Liver (tissue), 9 donors: ENCODE measurements around the gene ZMYND8. TPM values are rescaled to one million over a fixed set of nuclear protein-coding genes. Genes with fewer than 3 reads are reported as not detected.

Experiments
- DNase-seq: peaks from one replicate; pipeline ENCODE4 v3.0.0-alpha.2; 2017; ENCODE audit warnings: low spot score
- H3K27ac ChIP-seq, 2 donors: one replicate each; pipeline ENCODE4 v1.7.0; 2013; ENCODE audit warnings: inconsistent platforms in 2 of 2, low read length in 2 of 2, control low read depth in 1 of 2, low read depth in 1 of 2, mild to moderate bottlenecking in 1 of 2
- H3K27me3 ChIP-seq, 4 donors: one replicate each; pipeline versions ENCODE4 v1.6.1 to v1.7.0; 2013; ENCODE audit warnings: low read length in 3 of 4, inconsistent platforms in 1 of 4, mild to moderate bottlenecking in 1 of 4, moderate library complexity in 1 of 4; ENCODE audit not compliant: control insufficient read depth in 4 of 4, insufficient read depth in 4 of 4
- H3K36me3 ChIP-seq, 4 donors: one replicate each; pipeline versions ENCODE4 v1.6.1 to v1.7.0; 2013; ENCODE audit warnings: low read length in 3 of 4, mild to moderate bottlenecking in 3 of 4, low read depth in 1 of 4, moderate library complexity in 1 of 4; ENCODE audit not compliant: control insufficient read depth in 4 of 4, insufficient read depth in 3 of 4
- H3K4me1 ChIP-seq, 4 donors: one replicate each; pipeline versions ENCODE4 v1.6.1 to v1.7.0; 2013; ENCODE audit warnings: low read length in 3 of 4, mild to moderate bottlenecking in 3 of 4, moderate library complexity in 1 of 4; ENCODE audit not compliant: control insufficient read depth in 4 of 4, insufficient read depth in 4 of 4
- H3K4me3 ChIP-seq, 3 donors: one replicate each; pipeline versions ENCODE4 v1.6.1 to v1.7.0; 2013; ENCODE audit warnings: low read length in 3 of 3, control low read depth in 1 of 3, low read depth in 1 of 3, mild to moderate bottlenecking in 1 of 3
- H3K9ac ChIP-seq, 2 donors: one replicate each; pipeline ENCODE4 v1.7.0; 2013; ENCODE audit warnings: low read length in 2 of 2, mild to moderate bottlenecking in 2 of 2, moderate library complexity in 2 of 2, control low read depth in 1 of 2, low read depth in 1 of 2
- H3K9me3 ChIP-seq, 4 donors: one replicate each; pipeline versions ENCODE4 v1.6.1 to v1.7.0; 2013; ENCODE audit warnings: low read length in 3 of 4; ENCODE audit not compliant: control insufficient read depth in 4 of 4
- CTCF ChIP-seq: fragments of 150-350 bp; IDR thresholded peaks from 2 replicates; pipeline ENCODE4 v1.5.1; 2017; ENCODE audit warnings: improper control_type of control experiment, low read depth, low read length; ENCODE audit not compliant: missing input control
- EGR1 ChIP-seq, 2 donors: IDR thresholded peaks; 2 replicates each; pipeline ENCODE4 v1.6.1; 2016 to 2018; ENCODE audit warnings: antibody characterized with exemption in 2 of 2, low read depth in 2 of 2
- FOXA1 ChIP-seq: IDR thresholded peaks from 2 replicates; pipeline ENCODE4 v1.6.1; 2016; ENCODE audit warnings: antibody characterized with exemption
- FOXA2 ChIP-seq: IDR thresholded peaks from 2 replicates; pipeline ENCODE4 v1.6.1; 2016; ENCODE audit warnings: antibody characterized with exemption
- GABPA ChIP-seq, 2 donors: IDR thresholded peaks in 1 of 2; conservative IDR thresholded peaks in 1 of 2; 2 replicates each; pipeline ENCODE4 v1.6.1; 2016; ENCODE audit warnings: antibody characterized with exemption in 2 of 2, mild to moderate bottlenecking in 1 of 2, moderate library complexity in 1 of 2
- HNF4A ChIP-seq, 2 donors: conservative IDR thresholded peaks; 2 replicates each; pipeline ENCODE4 v1.6.1; 2016; ENCODE audit warnings: antibody characterized with exemption in 2 of 2, mild to moderate bottlenecking in 2 of 2
- HNF4G ChIP-seq: IDR thresholded peaks from 2 replicates; pipeline ENCODE4 v1.6.1; 2016; ENCODE audit warnings: antibody characterized with exemption
- JUND ChIP-seq, 2 donors: IDR thresholded peaks; 2 replicates each; pipeline ENCODE4 v1.6.1; 2016; ENCODE audit warnings: antibody characterized with exemption in 2 of 2
- MAX ChIP-seq: IDR thresholded peaks from 2 replicates; pipeline ENCODE4 v1.6.1; 2016; ENCODE audit warnings: antibody characterized with exemption
- NR2F2 ChIP-seq: IDR thresholded peaks from 2 replicates; pipeline ENCODE4 v1.6.1; 2016; ENCODE audit warnings: antibody characterized with exemption
- RAD21 ChIP-seq, 2 donors: IDR thresholded peaks; 2 replicates each; pipeline ENCODE4 v1.6.1; 2016; ENCODE audit warnings: antibody characterized with exemption in 2 of 2, mild to moderate bottlenecking in 2 of 2
- REST ChIP-seq: IDR thresholded peaks from 2 replicates; pipeline ENCODE4 v1.6.1; 2016; ENCODE audit warnings: antibody characterized with exemption, mild to moderate bottlenecking
- RXRA ChIP-seq, 2 donors: IDR thresholded peaks; 2 replicates each; pipeline ENCODE4 v1.6.1; 2017 to 2018; ENCODE audit warnings: antibody characterized with exemption in 2 of 2, mild to moderate bottlenecking in 1 of 2
- SP1 ChIP-seq: IDR thresholded peaks from 2 replicates; pipeline ENCODE4 v1.6.1; 2018; ENCODE audit warnings: antibody characterized with exemption, mild to moderate bottlenecking
- TAF1 ChIP-seq: conservative IDR thresholded peaks from 2 replicates; pipeline ENCODE4 v1.6.1; 2016; ENCODE audit warnings: antibody characterized with exemption, mild to moderate bottlenecking
- YY1 ChIP-seq: IDR thresholded peaks from 2 replicates; pipeline ENCODE4 v1.6.1; 2016; ENCODE audit warnings: antibody characterized with exemption, mild to moderate bottlenecking
- ZBTB33 ChIP-seq: IDR thresholded peaks from 2 replicates; pipeline ENCODE4 v1.6.1; 2016; ENCODE audit warnings: antibody characterized with exemption
- WGBS: extraction: QIAGEN DNeasy Blood & Tissue Kit; methylation state at CpG from one replicate; pipeline ENCODE4 v1.1.7; 2013; 5-methylcytosine and 5-hydroxymethylcytosine counted together
- polyA plus RNA-seq, 2 donors: library from polyadenylated mRNA; stranded (reverse) in 1 of 2; unstranded in 1 of 2; fragments of 200-250 nt in 1 of 2; fragments of >200 nt in 1 of 2; fragmentation: Nextera tagmentation in 1 of 2; extraction: Ambion mirVana in 1 of 2; gene quantifications; one replicate each; pipeline versions ENCODE4 v1.2.1 to v1.2.3, GENCODE V29; 2013 to 2015
- total RNA-seq, 2 donors: library from RNA; depleted of rRNA; stranded (reverse); fragments of >200 nt; gene quantifications; one replicate each; pipeline ENCODE4 v1.2.3, GENCODE V29; 2014
- TF ChIP-seq, protein P1 (sequence below): IDR thresholded peaks from 2 replicates; pipeline ENCODE4 v1.6.1; 2016; ENCODE audit warnings: antibody characterized with exemption
- donor health status: healthy.
- donor health status: healthy.
- donor health status: healthy.
- donor health status: healthy.
- donor health status: healthy.

ZMYND8 gene
- total and polyA plus RNA-seq, 4 donors, result 3.3 to 23.5 (median 6.8) TPM

- Histone ChIP-seq H3K9ac (no peak overlapping the region), H3K4me3 (no peak overlapping the region), H3K27ac (no peak overlapping the region), H3K36me3 (peaks cover 10 to 43% (median 30%) of the 10 kb centered on the region in 4 donors), H3K9me3 (no peaks in the 10 kb centered on the region), H3K27me3 (no peaks in the 10 kb centered on the region), H3K4me1 (no peaks in the 10 kb centered on the region)
- DNase-seq, result no peak
- TF ChIP-seq, protein P1, sequence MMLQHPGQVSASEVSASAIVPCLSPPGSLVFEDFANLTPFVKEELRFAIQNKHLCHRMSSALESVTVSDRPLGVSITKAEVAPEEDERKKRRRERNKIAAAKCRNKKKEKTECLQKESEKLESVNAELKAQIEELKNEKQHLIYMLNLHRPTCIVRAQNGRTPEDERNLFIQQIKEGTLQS, result no peak
- TF ChIP-seq YY1 (no peak), JUND (IDR thresholded peaks at IDR 0.05) (no peak), REST (no peak), TAF1 (no peak), FOXA1 (no peak), SP1 (no peak), MAX (no peak), EGR1 (IDR thresholded peaks at IDR 0.05; ENCODE audit: low read depth in 2 of 2) (no peak), HNF4G (no peak), GABPA (IDR thresholded peaks at IDR 0.05 in 1 of 2, conservative IDR thresholded peaks at IDR 0.05 in 1 of 2) (no peak)
- WGBS, result 94% methylated on average over 6 of the region's 6 CpGs
Measured at GRCh38 chr20:47287609-47288144, 68.8 kb downstream of the ZMYND8 start.

DNA sequence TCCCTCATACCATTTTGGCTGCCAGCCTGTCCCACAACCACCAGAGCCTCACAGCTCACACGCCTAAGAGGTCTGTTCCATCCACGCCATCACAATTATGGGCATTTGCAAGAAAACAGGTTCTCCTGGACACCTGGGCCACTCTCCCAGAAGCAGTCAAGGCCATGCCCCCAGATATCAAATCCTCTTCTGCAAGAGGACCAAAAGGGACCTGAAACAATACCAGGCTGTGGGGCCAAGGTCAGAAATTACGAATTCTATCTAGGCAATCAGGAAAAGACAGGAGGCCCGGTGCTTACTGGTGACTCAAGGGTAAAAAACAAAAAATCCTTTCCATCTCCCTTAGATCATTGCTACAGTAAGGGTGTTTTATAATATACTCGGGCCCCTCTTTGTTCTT lies 69.8 kb downstream of the ZMYND8 start:
- Histone ChIP-seq H3K9me3 (no peaks in the 10 kb centered on the region), H3K27me3 (no peaks in the 10 kb centered on the region), H3K27ac (no peak overlapping the region), H3K4me3 (no peak overlapping the region), H3K36me3 (peaks cover 10 to 45% (median 33%) of the 10 kb centered on the region in 4 donors), H3K4me1 (no peaks in the 10 kb centered on the region), H3K9ac (no peak overlapping the region)
- 92% methylated on average over 5 of the region's 5 CpGs for WGBS
- DNase-seq, result no peak
- no peak for TF ChIP-seq MAX
- TF ChIP-seq RAD21 (IDR thresholded peaks at IDR 0.05), result no peak
- no peak for TF ChIP-seq JUND (IDR thresholded peaks at IDR 0.05)
- no peak for TF ChIP-seq HNF4G
- no peak for TF ChIP-seq EGR1 (IDR thresholded peaks at IDR 0.05; ENCODE audit: low read depth in 2 of 2)
- TF ChIP-seq FOXA2, result no peak

- DNase-seq, result no peak
- Histone ChIP-seq H3K4me1 (no peaks in the 10 kb centered on the region), H3K36me3 (peaks cover 10 to 49% (median 29%) of the 10 kb centered on the region in 4 donors), H3K27ac (no peak overlapping the region), H3K4me3 (no peak overlapping the region), H3K9me3 (no peaks in the 10 kb centered on the region), H3K27me3 (no peaks in the 10 kb centered on the region), H3K9ac (no peak overlapping the region)
- no peak for TF ChIP-seq NR2F2
- no peak for TF ChIP-seq EGR1 (IDR thresholded peaks at IDR 0.05; ENCODE audit: low read depth in 2 of 2)
- TF ChIP-seq HNF4G, result no peak
- no peak for TF ChIP-seq RXRA (IDR thresholded peaks at IDR 0.05)
- TF ChIP-seq GABPA (IDR thresholded peaks at IDR 0.05 in 1 of 2, conservative IDR thresholded peaks at IDR 0.05 in 1 of 2), result no peak
- TF ChIP-seq ZBTB33, result no peak
- no peak for TF ChIP-seq CTCF
- TF ChIP-seq FOXA2, result no peak
- TF ChIP-seq YY1, result no peak
- TF ChIP-seq HNF4A (conservative IDR thresholded peaks at IDR 0.05), result no peak
- no peak for TF ChIP-seq SP1
- WGBS, result 92% methylated on average over 4 of the region's 4 CpGs
Measured at GRCh38 chr20:47285189-47285588, 71.3 kb downstream of the ZMYND8 start.
